Astrocyte (in vitro differentiated cells and primary cell): ENCODE results near the gene KCNH2.

Experiments used
- EZH2 ChIP-seq: IDR thresholded peaks from 2 replicates; pipeline ENCODE4 v1.6.1; 2012; ENCODE audit warnings: mild to moderate bottlenecking, low read length, inconsistent platforms; ENCODE audit not compliant: insufficient read depth
- TF ChIP-seq, protein P1 (sequence below): IDR thresholded peaks from 2 replicates; pipeline ENCODE4 v1.5.1; 2011; ENCODE audit warnings: low read depth, mild to moderate bottlenecking, inconsistent platforms, low read length, moderate library complexity; ENCODE audit not compliant: insufficient read depth

DNA sequence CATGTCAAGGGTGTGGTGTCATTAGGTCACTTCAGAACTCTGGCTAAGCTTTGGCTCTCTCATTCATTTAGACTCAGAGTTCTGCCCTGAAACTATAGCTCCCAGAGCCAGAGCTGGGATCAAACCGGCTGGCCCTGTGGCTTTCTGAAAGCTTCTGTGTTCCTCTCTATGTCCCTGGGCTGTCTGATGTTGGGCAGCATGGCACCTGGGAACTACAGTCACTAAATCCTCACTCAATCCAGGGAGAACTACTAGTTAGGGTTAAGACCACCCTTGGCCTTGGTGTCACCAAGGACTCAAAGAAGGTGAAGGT, 32.9 kb upstream of the KCNH2 start:
- TF ChIP-seq, protein P1, sequence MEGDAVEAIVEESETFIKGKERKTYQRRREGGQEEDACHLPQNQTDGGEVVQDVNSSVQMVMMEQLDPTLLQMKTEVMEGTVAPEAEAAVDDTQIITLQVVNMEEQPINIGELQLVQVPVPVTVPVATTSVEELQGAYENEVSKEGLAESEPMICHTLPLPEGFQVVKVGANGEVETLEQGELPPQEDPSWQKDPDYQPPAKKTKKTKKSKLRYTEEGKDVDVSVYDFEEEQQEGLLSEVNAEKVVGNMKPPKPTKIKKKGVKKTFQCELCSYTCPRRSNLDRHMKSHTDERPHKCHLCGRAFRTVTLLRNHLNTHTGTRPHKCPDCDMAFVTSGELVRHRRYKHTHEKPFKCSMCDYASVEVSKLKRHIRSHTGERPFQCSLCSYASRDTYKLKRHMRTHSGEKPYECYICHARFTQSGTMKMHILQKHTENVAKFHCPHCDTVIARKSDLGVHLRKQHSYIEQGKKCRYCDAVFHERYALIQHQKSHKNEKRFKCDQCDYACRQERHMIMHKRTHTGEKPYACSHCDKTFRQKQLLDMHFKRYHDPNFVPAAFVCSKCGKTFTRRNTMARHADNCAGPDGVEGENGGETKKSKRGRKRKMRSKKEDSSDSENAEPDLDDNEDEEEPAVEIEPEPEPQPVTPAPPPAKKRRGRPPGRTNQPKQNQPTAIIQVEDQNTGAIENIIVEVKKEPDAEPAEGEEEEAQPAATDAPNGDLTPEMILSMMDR = no peak
- no peak for TF ChIP-seq EZH2
